ENCODE measurements around the gene RGS4. TPM values are rescaled to one million over a fixed set of nuclear protein-coding genes. Genes with fewer than 3 reads are reported as not detected.

Gene RGS4
- total RNA-seq, 4 donors from 2014 or later = 0.26 to 37.7 (median 1.3) TPM; not detected in 1

DNA sequence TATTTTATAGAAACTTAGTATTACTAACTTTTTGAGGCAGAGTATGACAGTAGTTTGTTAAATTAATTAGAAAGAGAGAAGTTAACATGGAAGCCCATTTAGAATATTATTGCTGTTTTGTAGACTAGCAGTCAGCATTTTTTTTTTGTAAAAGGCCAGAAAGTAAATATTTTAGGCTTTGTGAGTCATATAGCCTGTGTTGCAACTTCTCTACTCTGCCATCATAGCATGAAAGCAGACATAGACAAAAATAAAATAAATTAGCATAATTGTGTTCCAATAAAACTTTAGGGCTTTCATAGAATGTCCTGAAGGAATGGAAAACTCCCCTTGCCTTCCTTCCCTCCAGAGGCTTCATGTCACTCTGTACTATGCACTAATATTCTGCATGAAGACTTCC lies 12.3 kb upstream of the RGS4 start:
- DNase-seq = no peak
- TF ChIP-seq, protein P1, sequence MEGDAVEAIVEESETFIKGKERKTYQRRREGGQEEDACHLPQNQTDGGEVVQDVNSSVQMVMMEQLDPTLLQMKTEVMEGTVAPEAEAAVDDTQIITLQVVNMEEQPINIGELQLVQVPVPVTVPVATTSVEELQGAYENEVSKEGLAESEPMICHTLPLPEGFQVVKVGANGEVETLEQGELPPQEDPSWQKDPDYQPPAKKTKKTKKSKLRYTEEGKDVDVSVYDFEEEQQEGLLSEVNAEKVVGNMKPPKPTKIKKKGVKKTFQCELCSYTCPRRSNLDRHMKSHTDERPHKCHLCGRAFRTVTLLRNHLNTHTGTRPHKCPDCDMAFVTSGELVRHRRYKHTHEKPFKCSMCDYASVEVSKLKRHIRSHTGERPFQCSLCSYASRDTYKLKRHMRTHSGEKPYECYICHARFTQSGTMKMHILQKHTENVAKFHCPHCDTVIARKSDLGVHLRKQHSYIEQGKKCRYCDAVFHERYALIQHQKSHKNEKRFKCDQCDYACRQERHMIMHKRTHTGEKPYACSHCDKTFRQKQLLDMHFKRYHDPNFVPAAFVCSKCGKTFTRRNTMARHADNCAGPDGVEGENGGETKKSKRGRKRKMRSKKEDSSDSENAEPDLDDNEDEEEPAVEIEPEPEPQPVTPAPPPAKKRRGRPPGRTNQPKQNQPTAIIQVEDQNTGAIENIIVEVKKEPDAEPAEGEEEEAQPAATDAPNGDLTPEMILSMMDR (IDR thresholded peaks at IDR 0.05) = no peak
- TF ChIP-seq POLR2A (IDR thresholded peaks at IDR 0.05) = no peak
- intact Hi-C loops (cut with DNase I; ENCODE audit: low total_unique reads) = no loop called here

DNA sequence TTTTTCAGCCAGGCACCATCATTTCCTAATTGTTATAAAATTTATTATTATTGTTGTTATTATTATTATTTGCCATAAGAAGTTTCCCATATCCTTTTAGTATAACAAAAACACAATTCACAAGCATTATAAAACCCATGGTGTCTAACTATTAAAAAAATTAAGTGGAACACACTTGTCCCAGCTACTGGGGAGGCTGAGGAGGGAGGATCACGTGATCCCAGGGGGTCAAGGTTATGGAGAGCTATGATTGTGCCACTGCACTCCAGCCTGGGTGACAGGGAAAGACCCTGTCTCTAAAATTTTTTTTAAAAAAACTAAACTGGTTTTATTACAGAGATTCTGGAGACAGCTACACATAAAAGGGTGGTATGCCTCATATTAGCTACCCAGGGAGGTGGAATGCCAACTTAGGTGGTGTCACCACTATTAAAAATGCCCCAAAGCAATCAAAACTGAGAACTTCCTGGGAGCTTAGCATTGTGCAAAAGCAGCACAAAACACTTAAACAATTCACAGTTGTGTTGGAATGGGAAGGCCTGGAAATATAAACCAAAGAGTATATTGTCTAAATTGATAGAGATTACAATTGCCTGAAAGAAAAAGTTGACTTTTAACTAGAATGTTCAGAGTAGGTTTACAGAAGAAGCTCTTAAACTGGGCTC lies 8.7 kb upstream of the RGS4 start:
- Histone ChIP-seq H3K27me3 (no peaks in the 10 kb centered on the region), H3K36me3 (no peaks in the 10 kb centered on the region), H3K9me3 (no peaks in the 10 kb centered on the region), H3K27ac (no peak overlapping the region), H3K4me1 (no peaks in the 10 kb centered on the region), H3K4me3 (no peak overlapping the region)
- intact Hi-C loops (cut with DNase I; ENCODE audit: low total_unique reads) = no loop called here
- no peak for DNase-seq
- no peak for TF ChIP-seq POLR2A (IDR thresholded peaks at IDR 0.05)
- TF ChIP-seq, protein P1 (IDR thresholded peaks at IDR 0.05) = no peak

More for the DNA sequence above, 12.3 kb upstream of the RGS4 start:
- H3K27ac ChIP-seq = no peak overlapping the region
- no peaks in the 10 kb centered on the region for H3K9me3 ChIP-seq
- no peaks in the 10 kb centered on the region for H3K4me1 ChIP-seq
- H3K4me3 ChIP-seq = no peak overlapping the region
- no peaks in the 10 kb centered on the region for H3K27me3 ChIP-seq
- H3K36me3 ChIP-seq = no peaks in the 10 kb centered on the region

DNA sequence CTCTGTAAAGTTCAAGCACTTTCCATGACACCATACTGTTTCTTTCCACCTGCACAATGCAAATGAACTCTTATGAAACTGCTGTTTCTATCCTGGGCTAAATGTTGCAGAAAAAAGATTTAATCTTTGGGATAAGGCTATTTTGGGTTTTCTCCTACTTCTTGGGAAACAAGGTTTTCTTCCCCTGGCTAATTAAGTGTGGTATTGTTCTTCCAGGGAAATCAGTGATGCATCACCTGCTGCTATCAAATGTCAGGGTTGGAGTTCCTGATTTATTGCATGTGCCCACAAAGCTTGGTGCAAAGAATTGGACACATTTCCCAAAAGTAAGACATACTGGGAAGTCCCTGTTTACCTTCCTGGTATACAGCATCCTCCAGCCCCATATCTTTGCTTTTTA lies 6.0 kb upstream of the RGS4 start:
- Histone ChIP-seq H3K4me3 (no peak overlapping the region), H3K27me3 (no peaks in the 10 kb centered on the region), H3K9me3 (no peaks in the 10 kb centered on the region), H3K4me1 (no peaks in the 10 kb centered on the region), H3K27ac (no peak overlapping the region), H3K36me3 (no peaks in the 10 kb centered on the region)
- intact Hi-C loops (cut with DNase I; ENCODE audit: low total_unique reads) = no loop called here
- TF ChIP-seq POLR2A (IDR thresholded peaks at IDR 0.05) = no peak
- TF ChIP-seq, protein P1 (IDR thresholded peaks at IDR 0.05) = no peak
- no peak for DNase-seq

DNA sequence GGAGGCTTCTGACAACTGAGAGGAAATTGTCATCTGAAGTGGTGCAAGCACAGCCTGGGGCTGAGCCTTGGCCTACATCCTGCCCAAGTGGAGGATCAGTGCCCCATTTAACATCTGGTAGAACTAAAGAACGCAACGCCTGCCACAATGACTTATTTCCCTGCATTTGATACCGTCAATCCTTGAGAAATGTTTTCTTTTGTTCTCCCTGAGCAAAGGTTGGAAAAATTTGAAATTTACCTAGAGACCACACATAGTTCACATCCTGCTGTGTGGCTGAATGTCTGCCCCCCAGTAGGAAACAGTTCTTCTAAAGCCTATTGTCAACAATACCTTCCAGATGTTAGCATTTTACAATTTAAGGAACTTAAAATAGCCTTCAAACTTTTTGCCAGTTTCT lies 5.6 kb upstream of the RGS4 start:
- H3K36me3 ChIP-seq = no peaks in the 10 kb centered on the region
- H3K4me3 ChIP-seq = no peak overlapping the region
- no peaks in the 10 kb centered on the region for H3K4me1 ChIP-seq
- no peaks in the 10 kb centered on the region for H3K27me3 ChIP-seq
- no peak overlapping the region for H3K27ac ChIP-seq
- no peaks in the 10 kb centered on the region for H3K9me3 ChIP-seq
- TF ChIP-seq, protein P1 (IDR thresholded peaks at IDR 0.05) = no peak
- TF ChIP-seq POLR2A (IDR thresholded peaks at IDR 0.05) = no peak
- DNase-seq = no peak
- intact Hi-C loops (cut with DNase I; ENCODE audit: low total_unique reads) = no loop called here

DNA sequence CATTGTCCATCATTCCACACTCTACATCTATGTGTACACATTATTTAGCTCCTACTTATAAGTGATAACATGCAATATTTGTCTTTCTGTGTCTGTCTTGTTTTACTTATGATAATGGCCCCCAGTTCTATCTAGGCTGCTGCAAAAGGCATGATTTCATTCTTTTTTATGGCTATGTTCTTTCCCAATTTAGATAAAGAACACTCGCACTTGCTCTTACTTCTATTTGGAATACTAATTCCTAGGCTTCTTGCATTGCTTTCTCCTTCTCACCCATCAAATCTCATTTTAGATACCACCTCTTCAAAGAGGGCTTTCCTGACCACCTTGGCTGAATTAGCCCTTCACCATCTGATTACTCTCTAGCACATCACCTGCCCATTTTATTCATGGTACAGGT lies 3.0 kb upstream of the RGS4 start:
- intact Hi-C loops (cut with DNase I; ENCODE audit: low total_unique reads) = no loop called here
- Histone ChIP-seq H3K27me3 (no peaks in the 10 kb centered on the region), H3K4me3 (no peak overlapping the region), H3K9me3 (no peaks in the 10 kb centered on the region), H3K27ac (no peak overlapping the region), H3K4me1 (no peaks in the 10 kb centered on the region), H3K36me3 (no peaks in the 10 kb centered on the region)
- DNase-seq = no peak
- no peak for TF ChIP-seq POLR2A (IDR thresholded peaks at IDR 0.05)
- TF ChIP-seq, protein P1 (IDR thresholded peaks at IDR 0.05) = no peak
